Body of pancreas (tissue), 4 donors: Measurements from ENCODE around the gene TMEM145.

ENCODE experiments used
- CTCF ChIP-seq, 7 experiments: fragments of 450-650 bp in 4 of 7; fragments of 200-600 bp in 3 of 7; sonication (generic) in 3 of 7; IDR thresholded peaks; one replicate each; pipeline ENCODE4 v1.5.1; 2016 to 2019; ENCODE audit warnings: antibody characterized with exemption in 7 of 7
- POLR2A ChIP-seq, 3 donors: fragments of 450-650 bp; IDR thresholded peaks; one replicate each; pipeline ENCODE4 v1.6.1; 2016; ENCODE audit warnings: antibody characterized with exemption in 3 of 3, mild to moderate bottlenecking in 2 of 3

- no peak for TF ChIP-seq CTCF (IDR thresholded peaks at IDR 0.05)
- TF ChIP-seq POLR2A (IDR thresholded peaks at IDR 0.05): no peak
Measured at GRCh38 chr19:42281827-42282762, 31.0 kb upstream of the TMEM145 start.
